ENCODE data around the gene IPO11.
A peak's percentile ranks its signal among the peaks of the same experiment; 100 is the strongest.

Gene IPO11

DNA sequence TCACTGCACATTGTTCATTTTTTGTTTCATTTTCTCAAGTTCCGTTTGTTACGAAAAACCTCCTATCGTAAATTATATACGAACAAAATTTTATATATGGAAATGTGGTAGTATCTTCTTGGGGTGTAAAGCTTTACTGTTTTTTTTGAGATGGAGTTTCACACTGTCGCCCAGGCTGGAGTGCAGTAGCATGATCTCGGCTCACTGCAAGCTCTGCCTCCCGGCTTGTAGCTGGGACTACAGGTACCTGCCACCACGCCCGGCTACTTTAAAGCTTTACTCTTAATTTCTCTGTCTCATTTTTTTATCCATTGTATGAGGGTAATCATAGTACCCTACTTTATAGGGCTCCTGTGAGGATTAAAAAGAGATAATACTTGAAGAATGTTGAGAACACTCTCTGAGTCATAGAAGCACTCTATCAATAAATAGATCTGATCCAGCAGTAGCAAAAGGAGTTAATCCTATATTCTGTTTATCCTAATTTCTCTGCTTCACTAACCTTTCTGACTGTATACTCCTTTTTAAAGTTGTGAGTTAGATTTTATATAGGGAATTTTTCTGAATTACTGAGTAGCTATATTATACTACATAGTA, 160.5 kb downstream of the IPO11 start:
- DNase-seq (ENCODE audit: low spot score) = no peak

DNA sequence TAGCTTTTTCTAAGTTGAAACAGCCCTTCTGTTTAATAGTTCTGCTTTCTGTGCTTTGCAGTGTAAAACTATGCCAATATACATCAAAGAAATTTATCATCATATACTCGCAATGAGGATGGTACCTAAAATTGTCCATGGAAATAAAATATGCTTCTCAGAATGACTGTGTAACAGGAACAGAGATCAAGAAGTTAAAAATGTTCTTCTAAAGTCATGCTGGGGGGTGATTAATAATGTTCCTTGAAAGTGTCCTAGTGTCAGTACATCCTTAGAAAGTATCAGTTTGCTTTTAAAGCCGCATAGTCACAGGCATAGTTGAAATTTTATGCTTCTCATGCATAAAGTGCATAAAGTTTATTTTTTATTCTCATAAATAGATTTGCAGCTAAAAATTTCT, 162.0 kb downstream of the IPO11 start:
- no peak for DNase-seq (ENCODE audit: low spot score)

- DNase-seq (ENCODE audit: low spot score) = no peak
Observed at GRCh38 chr5:62575066-62575465, 162.5 kb downstream of the IPO11 start.

- no peak for DNase-seq (ENCODE audit: low spot score)
Observed at GRCh38 chr5:62575489-62575888, 162.9 kb downstream of the IPO11 start.

DNA sequence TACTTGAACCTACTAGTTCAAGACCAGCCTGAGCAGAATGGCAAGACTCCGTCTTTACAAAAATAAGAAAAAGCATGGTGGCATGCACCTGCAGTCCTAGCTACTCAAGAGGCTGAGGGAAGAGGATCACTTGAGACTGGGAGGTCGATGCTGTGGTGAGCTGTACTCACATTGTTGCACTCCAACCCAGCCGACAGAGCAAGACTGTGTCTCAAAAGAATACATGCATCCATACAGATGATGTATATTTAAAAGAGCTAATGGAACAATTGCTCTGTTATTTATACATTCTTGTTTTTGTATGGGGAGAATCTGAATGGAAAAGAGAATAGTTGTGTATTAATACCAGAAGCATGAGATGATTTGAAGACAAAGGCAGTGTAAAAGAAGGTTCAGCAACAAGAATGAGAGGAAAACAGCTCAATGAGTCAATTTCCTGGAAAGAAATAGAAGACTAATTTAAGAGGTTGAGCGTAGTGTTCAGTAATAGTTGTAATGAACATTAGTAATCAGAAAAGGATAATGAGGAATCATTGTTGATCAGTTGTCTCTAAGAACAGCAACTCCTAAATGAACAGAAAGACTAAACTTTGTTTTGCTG, 164.1 kb downstream of the IPO11 start:
- no peak for DNase-seq (ENCODE audit: low spot score)

- DNase-seq (ENCODE audit: low spot score) = no peak
Observed at GRCh38 chr5:62577488-62577887, 164.9 kb downstream of the IPO11 start.

GRCh38 chr5:62578540-62578939, 166.0 kb downstream of the IPO11 start, which contains the start of gene LRRC70:
TSS of gene LRRC70 (plus strand) at chr5:62578819. CDS start at chr5:62579439, 620 bp downstream.
- no peak for DNase-seq (ENCODE audit: low spot score)

DNA sequence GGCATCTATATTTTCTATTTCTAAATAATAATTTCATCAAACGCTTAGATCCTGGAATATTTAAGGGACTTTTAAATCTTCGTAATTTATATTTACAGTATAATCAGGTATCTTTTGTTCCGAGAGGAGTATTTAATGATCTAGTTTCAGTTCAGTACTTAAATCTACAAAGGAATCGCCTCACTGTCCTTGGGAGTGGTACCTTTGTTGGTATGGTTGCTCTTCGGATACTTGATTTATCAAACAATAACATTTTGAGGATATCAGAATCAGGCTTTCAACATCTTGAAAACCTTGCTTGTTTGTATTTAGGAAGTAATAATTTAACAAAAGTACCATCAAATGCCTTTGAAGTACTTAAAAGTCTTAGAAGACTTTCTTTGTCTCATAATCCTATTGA, 167.2 kb downstream of the IPO11 start:
- DNase-seq (ENCODE audit: low spot score) = no peak

GRCh38 chr5:62581836-62582597, 169.5 kb downstream of the IPO11 start:
- peak; percentile 10 for DNase-seq (ENCODE audit: low spot score)

GRCh38 chr5:62584391-62584790, 171.8 kb downstream of the IPO11 start:
- DNase-seq (ENCODE audit: low spot score) = no peak

DNA sequence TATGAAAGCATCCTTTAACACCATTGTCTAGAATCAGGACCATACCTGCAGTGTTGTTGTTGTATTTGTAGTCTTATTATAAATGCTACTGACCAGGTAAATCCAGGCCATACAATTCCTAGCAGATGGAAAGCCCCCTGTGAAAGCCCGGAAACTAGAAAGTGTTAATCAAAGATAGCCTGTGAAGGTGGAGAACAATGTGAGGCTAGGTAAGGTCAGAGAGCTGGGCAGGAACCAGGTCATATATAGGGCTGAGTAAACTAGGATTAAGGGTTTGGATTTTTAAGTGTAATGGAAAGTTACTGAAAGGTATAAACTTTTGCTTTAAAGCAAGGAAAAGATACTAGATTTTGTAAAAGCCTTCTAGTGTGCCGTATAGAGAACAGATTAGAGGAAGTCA, 172.7 kb downstream of the IPO11 start:
- DNase-seq (ENCODE audit: low spot score) = no peak

GRCh38 chr5:62585751-62586150, 173.2 kb downstream of the IPO11 start:
- DNase-seq (ENCODE audit: low spot score) = no peak

- peak; percentile 30 for DNase-seq (ENCODE audit: low spot score)
Observed at GRCh38 chr5:62587737-62588136, 175.2 kb downstream of the IPO11 start.

GRCh38 chr5:62588668-62589067, 176.1 kb downstream of the IPO11 start:
- DNase-seq (ENCODE audit: low spot score) = no peak

GRCh38 chr5:62589504-62589903, 176.9 kb downstream of the IPO11 start:
- DNase-seq (ENCODE audit: low spot score) = no peak

DNA sequence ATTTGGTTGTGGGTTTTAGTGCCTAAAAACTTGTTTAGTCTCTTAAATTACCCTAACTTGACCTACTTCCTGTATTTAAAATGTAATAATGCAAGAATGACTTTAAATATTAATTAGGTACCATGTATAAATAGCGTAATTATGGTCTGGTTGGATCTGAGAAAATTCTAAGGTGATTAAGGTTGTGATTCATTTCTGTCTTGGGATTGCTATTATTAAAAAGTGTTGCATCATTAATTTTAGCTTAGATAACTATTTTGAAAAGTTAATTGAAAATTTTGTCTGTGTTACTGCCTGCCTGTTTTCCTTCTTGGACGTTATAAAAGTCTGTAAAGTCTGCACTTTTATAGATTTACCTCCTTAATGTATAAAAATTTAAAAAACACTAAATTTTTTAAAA, 177.8 kb downstream of the IPO11 start:
- DNase-seq (ENCODE audit: low spot score) = no peak

DNA sequence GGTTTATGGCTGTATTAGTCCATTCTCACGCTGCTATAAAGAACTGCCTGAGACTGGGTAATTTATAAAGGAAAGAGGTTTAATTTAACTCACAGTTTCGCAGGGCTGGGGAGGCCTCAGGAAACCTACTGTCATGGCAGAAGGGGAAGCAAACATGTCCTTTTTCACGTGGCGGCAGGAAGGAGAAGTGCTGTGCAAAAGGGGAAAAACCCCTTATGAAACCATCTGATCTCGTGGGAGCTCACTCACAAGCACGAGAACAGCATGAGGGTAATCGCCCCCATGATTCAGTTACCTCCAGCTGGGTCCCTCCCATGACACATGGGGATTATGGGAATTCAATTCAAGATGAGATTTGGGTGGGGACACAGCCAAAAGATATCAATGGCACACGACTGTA, 180.0 kb downstream of the IPO11 start:
- no peak for DNase-seq (ENCODE audit: low spot score)

DNA sequence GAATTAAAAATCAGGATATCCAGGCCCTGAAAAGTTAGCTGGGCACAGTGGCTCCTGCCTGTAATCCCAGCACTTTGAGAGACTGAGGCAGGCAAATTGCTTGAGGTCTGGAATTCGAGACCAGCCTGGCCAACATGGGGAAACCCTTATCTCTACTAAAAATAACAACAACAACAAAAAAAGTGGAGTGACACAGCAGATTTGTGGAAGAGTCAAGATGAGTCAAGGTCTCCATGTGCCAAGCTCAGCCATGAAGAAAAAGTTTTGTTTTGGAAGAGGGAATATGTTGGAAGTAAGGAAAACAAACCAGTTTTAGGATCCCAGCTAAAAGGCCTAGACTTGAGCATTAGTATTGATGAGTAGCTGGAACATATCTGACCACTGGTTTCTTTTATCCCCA, 180.8 kb downstream of the IPO11 start:
- DNase-seq (ENCODE audit: low spot score) = peak; percentile 25

- DNase-seq (ENCODE audit: low spot score) = no peak
Observed at GRCh38 chr5:62594364-62594984, 181.9 kb downstream of the IPO11 start.

DNA sequence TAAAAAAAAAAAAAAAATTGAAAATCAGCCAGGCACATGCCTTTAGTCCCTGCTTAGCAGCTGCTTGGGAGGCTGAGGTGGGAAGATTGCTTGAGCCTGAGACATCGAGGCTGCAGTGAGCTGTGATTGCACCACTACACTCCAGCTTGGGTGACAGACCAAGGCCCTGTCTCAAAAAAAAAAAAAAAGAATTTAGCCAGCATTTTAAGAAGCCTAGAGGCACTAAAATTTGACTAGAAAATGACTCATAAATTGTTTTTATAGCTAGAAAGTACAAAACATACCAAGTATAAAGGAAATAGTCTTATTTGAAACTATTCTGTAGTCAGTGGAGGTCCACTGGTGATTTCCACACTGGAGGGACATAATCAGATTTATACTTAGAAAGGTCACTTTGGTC, 183.5 kb downstream of the IPO11 start:
- DNase-seq (ENCODE audit: low spot score) = no peak

DNA sequence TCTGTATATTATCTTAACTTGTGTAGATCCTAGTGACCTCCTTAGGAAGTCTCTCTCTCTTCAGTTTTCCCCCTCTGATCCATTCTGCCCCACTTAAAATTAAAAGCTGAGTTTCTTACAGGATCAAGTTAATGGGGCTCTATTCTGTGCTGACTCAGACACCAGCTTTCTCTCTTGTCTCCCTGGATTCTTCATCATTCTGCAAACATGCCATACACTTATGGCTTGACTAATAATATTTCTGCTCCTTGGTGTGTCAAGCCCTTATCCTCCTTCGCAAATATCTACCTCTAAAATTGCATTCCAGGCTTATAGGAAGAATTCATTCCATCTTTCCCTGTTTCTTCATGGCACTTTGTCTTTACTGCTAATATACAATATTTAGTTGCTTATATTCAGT, 184.1 kb downstream of the IPO11 start:
- no peak for DNase-seq (ENCODE audit: low spot score)

GRCh38 chr5:62597314-62597713, 184.8 kb downstream of the IPO11 start:
- DNase-seq (ENCODE audit: low spot score) = no peak
